GM23338 (cell line): ENCODE results near the gene TMEM88. TPM values are rescaled to one million over a fixed set of nuclear protein-coding genes. Genes with fewer than 3 reads are reported as not detected.

Experiments used
- ATAC-seq: fragments of 200-7000 bp; cut with Tn5 transposase; 3 replicates; pipeline ENCODE4 v1.9.1; 2020
- DNase-seq: peaks from one replicate; pipeline ENCODE4 v3.0.0-alpha.2; 2015; ENCODE audit warnings: low spot score
- H2AFZ ChIP-seq: fragments of 200-600 bp; sonication (generic); 2 replicates; pipeline ENCODE4 v1.8.0; 2016; ENCODE audit warnings: antibody characterized with exemption, mild to moderate bottlenecking, moderate library complexity
- H3F3A ChIP-seq: fragments of 200-600 bp; sonication (generic); replicated peaks from 2 replicates; pipeline ENCODE4 v1.8.0; 2017; ENCODE audit warnings: antibody characterized with exemption, mixed run types, low read depth
- H3K27ac ChIP-seq: fragments of 200-600 bp; sonication (generic); 2 replicates; pipeline ENCODE4 v1.6.1; 2016; ENCODE audit warnings: low read depth
- H3K27me3 ChIP-seq: fragments of 200-600 bp; sonication (generic); 2 replicates; pipeline ENCODE4 v1.8.0; 2016; ENCODE audit warnings: mild to moderate bottlenecking, mixed run types, moderate library complexity; ENCODE audit not compliant: insufficient read depth
- H3K36me3 ChIP-seq: fragments of 200-600 bp; sonication (generic); 2 replicates; pipeline ENCODE4 v1.8.0; 2016; ENCODE audit warnings: mild to moderate bottlenecking; ENCODE audit not compliant: insufficient read depth
- H3K4me1 ChIP-seq: fragments of 200-600 bp; sonication (generic); 2 replicates; pipeline ENCODE4 v1.8.0; 2016; ENCODE audit warnings: mild to moderate bottlenecking, moderate library complexity; ENCODE audit not compliant: insufficient read depth
- H3K4me2 ChIP-seq: fragments of 200-600 bp; sonication (generic); 2 replicates; pipeline ENCODE4 v1.7.1; 2017; ENCODE audit warnings: mixed run types
- H3K4me3 ChIP-seq: fragments of 200-600 bp; sonication (generic); 2 replicates; pipeline ENCODE4 v1.6.1; 2016; ENCODE audit warnings: mixed run types
- H3K79me2 ChIP-seq: fragments of 200-600 bp; sonication (generic); replicated peaks from 2 replicates; pipeline ENCODE4 v1.8.0; 2017; ENCODE audit warnings: mild to moderate bottlenecking; ENCODE audit not compliant: insufficient read depth
- H3K9me2 ChIP-seq: fragments of 200-600 bp; sonication (generic); 2 replicates; pipeline ENCODE4 v1.8.0; 2017; ENCODE audit not compliant: insufficient read depth
- H4K20me1 ChIP-seq: fragments of 200-600 bp; sonication (generic); replicated peaks from 2 replicates; pipeline ENCODE4 v1.8.0; 2017; ENCODE audit warnings: mild to moderate bottlenecking; ENCODE audit not compliant: insufficient read depth
- H3K27ac Mint-ChIP-seq: 2 replicates; pipeline ENCODE4 v1.8.0; 2020; ENCODE audit warnings: inconsistent platforms, mild to moderate bottlenecking, moderate library complexity, mixed read lengths
- H3K27me3 Mint-ChIP-seq: 3 replicates; pipeline ENCODE4 v1.8.0; 2022; ENCODE audit warnings: low read depth, mild to moderate bottlenecking, moderate library complexity, mixed read lengths, inconsistent platforms; ENCODE audit not compliant: insufficient read depth, poor library complexity
- H3K36me3 Mint-ChIP-seq: 3 replicates; pipeline ENCODE4 v1.8.0; 2021; ENCODE audit warnings: low read depth, mild to moderate bottlenecking, inconsistent platforms, moderate library complexity, mixed read lengths
- H3K4me1 Mint-ChIP-seq: 3 replicates; pipeline ENCODE4 v1.8.0; 2020; ENCODE audit warnings: mild to moderate bottlenecking, inconsistent platforms, mixed read lengths
- H3K4me3 Mint-ChIP-seq: 3 replicates; pipeline ENCODE4 v1.8.0; 2021; ENCODE audit warnings: moderate library complexity, mild to moderate bottlenecking, inconsistent platforms, mixed read lengths
- H3K9me3 Mint-ChIP-seq: 3 replicates; pipeline ENCODE4 v1.8.0; 2020; ENCODE audit warnings: moderate library complexity, mild to moderate bottlenecking, inconsistent platforms, mixed read lengths
- EZH2 ChIP-seq: fragments of 200-600 bp; sonication (generic); IDR thresholded peaks from one replicate; pipeline ENCODE4 v1.8.0; 2017; ENCODE audit warnings: antibody characterized with exemption, mild to moderate bottlenecking, low read depth; ENCODE audit not compliant: unreplicated experiment
- EZH2phosphoT487 ChIP-seq: fragments of 200-600 bp; sonication (generic); IDR thresholded peaks from one replicate; pipeline ENCODE4 v1.8.1; 2018; ENCODE audit warnings: antibody characterized with exemption; ENCODE audit not compliant: unreplicated experiment
- JUNB ChIP-seq: IDR thresholded peaks from one replicate; pipeline ENCODE4 v1.6.1; 2016; ENCODE audit warnings: antibody characterized with exemption; ENCODE audit not compliant: unreplicated experiment
- NANOG ChIP-seq: IDR thresholded peaks from 2 replicates; pipeline ENCODE4 v1.6.1; 2016; ENCODE audit warnings: antibody characterized with exemption, borderline replicate concordance
- STAT1 ChIP-seq: IDR thresholded peaks from one replicate; pipeline ENCODE4 v1.6.1; 2016; ENCODE audit warnings: antibody characterized with exemption; ENCODE audit not compliant: unreplicated experiment
- ZNF331 ChIP-seq: fragments of 250-450 bp; sonication (Bioruptor Pico); IDR thresholded peaks from 2 replicates; pipeline ENCODE4 v1.5.0; 2020; ENCODE audit warnings: low read depth, mild to moderate bottlenecking, moderate library complexity
- polyA plus RNA-seq: library from polyadenylated mRNA; unstranded; fragments of >200 nt; fragmentation: Nextera tagmentation; extraction: Ambion mirVana; gene quantifications from 2 replicates; pipeline ENCODE4 v1.2.1, GENCODE V29; 2016
- total RNA-seq: library from RNA; depleted of rRNA; stranded (reverse); fragments of >200 nt; shearing (Covaris generic); gene quantifications from 2 replicates; pipeline ENCODE4 v1.2.3, GENCODE V29; 2014
- TF ChIP-seq, protein P1 (sequence below): fragments of 250-450 bp; sonication (Bioruptor Pico); IDR thresholded peaks from 2 replicates; pipeline ENCODE4 v1.5.0; 2020; ENCODE audit warnings: mild to moderate bottlenecking, moderate library complexity

TMEM88 gene
- total and polyA plus RNA-seq, 2 experiments from 2014 or later, result 0.58 to 0.97 TPM

DNA sequence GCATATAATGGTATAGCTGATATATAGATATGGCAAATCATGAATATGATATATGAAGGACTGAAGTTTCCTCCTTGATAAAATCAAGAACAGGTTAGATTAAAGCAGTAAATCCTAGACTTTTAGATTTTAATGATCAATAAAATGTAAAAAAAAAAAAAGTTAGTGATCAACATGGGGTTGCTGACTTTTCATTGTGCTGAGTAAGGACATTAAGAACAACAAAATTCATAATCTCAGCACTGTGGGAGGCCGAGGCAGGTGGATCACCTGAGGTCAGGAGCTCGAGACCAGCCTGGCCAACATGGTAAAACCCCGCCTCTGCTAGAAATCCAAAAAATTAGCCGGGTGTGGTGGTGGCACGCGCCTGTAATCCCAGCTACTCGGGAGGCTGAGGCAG, 23.4 kb downstream of the TMEM88 start:
- no peak overlapping the region for H2AFZ ChIP-seq
- H3F3A ChIP-seq, result no peaks in the 10 kb centered on the region
- no peak overlapping the region for H3K4me2 ChIP-seq
- TF ChIP-seq, protein P1, sequence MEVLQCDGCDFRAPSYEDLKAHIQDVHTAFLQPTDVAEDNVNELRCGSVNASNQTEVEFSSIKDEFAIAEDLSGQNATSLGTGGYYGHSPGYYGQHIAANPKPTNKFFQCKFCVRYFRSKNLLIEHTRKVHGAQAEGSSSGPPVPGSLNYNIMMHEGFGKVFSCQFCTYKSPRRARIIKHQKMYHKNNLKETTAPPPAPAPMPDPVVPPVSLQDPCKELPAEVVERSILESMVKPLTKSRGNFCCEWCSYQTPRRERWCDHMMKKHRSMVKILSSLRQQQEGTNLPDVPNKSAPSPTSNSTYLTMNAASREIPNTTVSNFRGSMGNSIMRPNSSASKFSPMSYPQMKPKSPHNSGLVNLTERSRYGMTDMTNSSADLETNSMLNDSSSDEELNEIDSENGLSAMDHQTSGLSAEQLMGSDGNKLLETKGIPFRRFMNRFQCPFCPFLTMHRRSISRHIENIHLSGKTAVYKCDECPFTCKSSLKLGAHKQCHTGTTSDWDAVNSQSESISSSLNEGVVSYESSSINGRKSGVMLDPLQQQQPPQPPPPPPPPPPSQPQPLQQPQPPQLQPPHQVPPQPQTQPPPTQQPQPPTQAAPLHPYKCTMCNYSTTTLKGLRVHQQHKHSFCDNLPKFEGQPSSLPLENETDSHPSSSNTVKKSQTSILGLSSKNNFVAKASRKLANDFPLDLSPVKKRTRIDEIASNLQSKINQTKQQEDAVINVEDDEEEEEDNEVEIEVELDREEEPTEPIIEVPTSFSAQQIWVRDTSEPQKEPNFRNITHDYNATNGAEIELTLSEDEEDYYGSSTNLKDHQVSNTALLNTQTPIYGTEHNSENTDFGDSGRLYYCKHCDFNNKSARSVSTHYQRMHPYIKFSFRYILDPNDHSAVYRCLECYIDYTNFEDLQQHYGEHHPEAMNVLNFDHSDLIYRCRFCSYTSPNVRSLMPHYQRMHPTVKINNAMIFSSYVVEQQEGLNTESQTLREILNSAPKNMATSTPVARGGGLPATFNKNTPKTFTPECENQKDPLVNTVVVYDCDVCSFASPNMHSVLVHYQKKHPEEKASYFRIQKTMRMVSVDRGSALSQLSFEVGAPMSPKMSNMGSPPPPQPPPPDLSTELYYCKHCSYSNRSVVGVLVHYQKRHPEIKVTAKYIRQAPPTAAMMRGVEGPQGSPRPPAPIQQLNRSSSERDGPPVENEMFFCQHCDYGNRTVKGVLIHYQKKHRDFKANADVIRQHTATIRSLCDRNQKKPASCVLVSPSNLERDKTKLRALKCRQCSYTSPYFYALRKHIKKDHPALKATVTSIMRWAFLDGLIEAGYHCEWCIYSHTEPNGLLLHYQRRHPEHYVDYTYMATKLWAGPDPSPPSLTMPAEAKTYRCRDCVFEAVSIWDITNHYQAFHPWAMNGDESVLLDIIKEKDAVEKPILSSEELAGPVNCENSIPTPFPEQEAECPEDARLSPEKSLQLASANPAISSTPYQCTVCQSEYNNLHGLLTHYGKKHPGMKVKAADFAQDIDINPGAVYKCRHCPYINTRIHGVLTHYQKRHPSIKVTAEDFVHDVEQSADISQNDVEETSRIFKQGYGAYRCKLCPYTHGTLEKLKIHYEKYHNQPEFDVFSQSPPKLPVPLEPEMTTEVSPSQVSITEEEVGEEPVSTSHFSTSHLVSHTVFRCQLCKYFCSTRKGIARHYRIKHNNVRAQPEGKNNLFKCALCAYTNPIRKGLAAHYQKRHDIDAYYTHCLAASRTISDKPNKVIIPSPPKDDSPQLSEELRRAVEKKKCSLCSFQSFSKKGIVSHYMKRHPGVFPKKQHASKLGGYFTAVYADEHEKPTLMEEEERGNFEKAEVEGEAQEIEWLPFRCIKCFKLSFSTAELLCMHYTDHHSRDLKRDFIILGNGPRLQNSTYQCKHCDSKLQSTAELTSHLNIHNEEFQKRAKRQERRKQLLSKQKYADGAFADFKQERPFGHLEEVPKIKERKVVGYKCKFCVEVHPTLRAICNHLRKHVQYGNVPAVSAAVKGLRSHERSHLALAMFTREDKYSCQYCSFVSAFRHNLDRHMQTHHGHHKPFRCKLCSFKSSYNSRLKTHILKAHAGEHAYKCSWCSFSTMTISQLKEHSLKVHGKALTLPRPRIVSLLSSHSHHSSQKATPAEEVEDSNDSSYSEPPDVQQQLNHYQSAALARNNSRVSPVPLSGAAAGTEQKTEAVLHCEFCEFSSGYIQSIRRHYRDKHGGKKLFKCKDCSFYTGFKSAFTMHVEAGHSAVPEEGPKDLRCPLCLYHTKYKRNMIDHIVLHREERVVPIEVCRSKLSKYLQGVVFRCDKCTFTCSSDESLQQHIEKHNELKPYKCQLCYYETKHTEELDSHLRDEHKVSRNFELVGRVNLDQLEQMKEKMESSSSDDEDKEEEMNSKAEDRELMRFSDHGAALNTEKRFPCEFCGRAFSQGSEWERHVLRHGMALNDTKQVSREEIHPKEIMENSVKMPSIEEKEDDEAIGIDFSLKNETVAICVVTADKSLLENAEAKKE (CRISPR knock-in tag), result no peak
- TF ChIP-seq JUNB, result no peak
- TF ChIP-seq STAT1, result no peak
- TF ChIP-seq EZH2phosphoT487, result no peak
- TF ChIP-seq ZNF331 (CRISPR knock-in tag), result no peak
- no peaks in the 10 kb centered on the region for H3K79me2 ChIP-seq
- H3K36me3 ChIP-seq, result no peaks in the 10 kb centered on the region
- DNase-seq (no peak), ATAC-seq (no peak)
- Mint-ChIP-seq H3K4me3 (no peak overlapping the region), H3K4me1 (no peaks in the 10 kb centered on the region), H3K27me3 (no peaks in the 10 kb centered on the region), H3K36me3 (no peaks in the 10 kb centered on the region), H3K27ac (no peak overlapping the region), H3K9me3 (no peaks in the 10 kb centered on the region)
- peaks cover 8% of the 10 kb centered on the region; the same call in 1 of the 2 replicates for H3K4me1 ChIP-seq
- H3K27ac ChIP-seq, result no peak overlapping the region
- H3K9me2 ChIP-seq, result no peaks in the 10 kb centered on the region
- no peaks in the 10 kb centered on the region for H4K20me1 ChIP-seq
- H3K4me3 ChIP-seq, result no peak overlapping the region
- peaks cover 29% of the 10 kb centered on the region for H3K27me3 ChIP-seq

DNA sequence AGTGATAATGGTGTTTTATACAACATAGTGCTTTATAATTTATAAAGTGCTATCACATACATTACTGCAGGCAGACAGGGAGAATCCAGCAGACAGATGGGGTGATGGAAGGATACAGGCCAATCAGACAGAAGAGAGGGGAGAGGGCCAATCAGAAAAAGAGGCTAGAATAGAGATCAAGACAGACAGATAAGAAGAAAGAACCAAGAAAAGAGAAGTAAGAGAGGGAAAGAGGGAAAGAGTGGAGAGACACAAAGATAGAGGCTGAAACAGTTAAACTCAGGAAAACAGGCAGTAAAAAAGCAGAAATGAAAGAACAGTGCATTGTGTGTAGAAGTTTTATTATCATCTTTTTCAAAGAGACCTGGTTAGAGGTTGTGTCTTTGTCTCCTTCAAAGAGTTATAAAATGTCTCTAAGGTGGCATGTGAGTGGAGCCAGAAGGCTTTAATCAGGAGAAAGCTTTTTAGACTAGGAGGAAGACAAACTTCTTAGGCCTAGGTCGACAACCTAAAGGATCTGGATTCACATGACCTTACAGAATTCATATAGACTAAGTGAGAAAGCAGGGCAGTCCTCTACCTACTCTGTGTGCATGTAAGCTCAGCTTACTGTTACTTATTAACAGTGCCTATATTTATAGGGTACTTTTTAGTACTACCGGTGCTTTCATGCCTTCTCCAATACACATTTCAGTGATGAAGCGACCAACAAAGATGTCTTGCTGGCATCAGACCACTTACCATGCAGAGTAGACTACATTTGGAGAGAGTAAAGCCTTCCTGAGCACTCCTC, 25.4 kb downstream of the TMEM88 start:
- H4K20me1 ChIP-seq, result no peaks in the 10 kb centered on the region

More for the DNA sequence above, 25.4 kb downstream of the TMEM88 start:
- Mint-ChIP-seq H3K36me3 (no peaks in the 10 kb centered on the region), H3K27me3 (peaks cover 2% of the 10 kb centered on the region), H3K4me1 (peaks cover 3% of the 10 kb centered on the region; the same call in 1 of the 3 replicates), H3K4me3 (no peak overlapping the region), H3K9me3 (no peaks in the 10 kb centered on the region; the same call in 2 of the 3 replicates), H3K27ac (no peak overlapping the region)
- Histone ChIP-seq H3K4me2 (no peak overlapping the region), H3K27ac (no peak overlapping the region), H3F3A (no peaks in the 10 kb centered on the region), H3K4me1 (peaks cover 15% of the 10 kb centered on the region; the same call in 1 of the 2 replicates), H3K36me3 (no peaks in the 10 kb centered on the region), H3K79me2 (no peaks in the 10 kb centered on the region), H3K9me2 (no peaks in the 10 kb centered on the region), H3K27me3 (peaks cover 40% of the 10 kb centered on the region), H3K4me3 (no peak overlapping the region), H2AFZ (no peak overlapping the region)
- TF ChIP-seq EZH2 (no peak), NANOG (no peak)
- no peak for ATAC-seq
- no peak for DNase-seq
